ENCODE data around the gene FBLN2. TPM values are rescaled to one million over a fixed set of nuclear protein-coding genes. Genes with fewer than 3 reads are reported as not detected.

Gene FBLN2
- total RNA-seq, 1 experiment from 2014 or later = 36.7 TPM

- no peaks in the 10 kb centered on the region for H3K4me1 Mint-ChIP-seq (ENCODE audit: low read depth, unreplicated experiment)
Observed at GRCh38 chr3:13563321-13563720, 14.4 kb downstream of the FBLN2 start.

GRCh38 chr3:13563911-13564310, 15.0 kb downstream of the FBLN2 start:
- no peak for DNase-seq
- no TSS peak for BruUV-seq (replicated peaks)
- Histone ChIP-seq H3K4me3 (ENCODE audit: low read depth, low read length) (no peak overlapping the region), H3K4me1 (0 out of 2 replicates have a peak, but pooled peaks cover 4% of the 10 kb centered on the region), H3K9me3 (no peaks in the 10 kb centered on the region), H3K27me3 (replicated peaks; ENCODE audit: control insufficient read depth, insufficient read depth, low read length) (no peaks in the 10 kb centered on the region), H3K36me3 (ENCODE audit: control insufficient read depth, insufficient read depth, low read length) (no peaks in the 10 kb centered on the region)
- Mint-ChIP-seq H3K9me3 (ENCODE audit: unreplicated experiment) (no peaks in the 10 kb centered on the region), H3K27me3 (ENCODE audit: insufficient read depth, unreplicated experiment) (no peaks in the 10 kb centered on the region), H3K36me3 (ENCODE audit: insufficient read depth, unreplicated experiment) (no peaks in the 10 kb centered on the region), H3K4me3 (ENCODE audit: unreplicated experiment) (no peak overlapping the region), H3K27ac (ENCODE audit: unreplicated experiment) (no peak overlapping the region), H3K4me1 (ENCODE audit: low read depth, unreplicated experiment) (no peaks in the 10 kb centered on the region)
- ChIA-PET POLR2A (no interaction called here), CTCF (no interaction called here)
- TF ChIP-seq CTCF (IDR thresholded peaks at IDR 0.05; ENCODE audit: insufficient read depth in 1 of 2, low read depth in 1 of 2, low read length in 1 of 2, severe bottlenecking in 1 of 2, unreplicated experiment in 1 of 2) = no peak
- intact Hi-C loops (cut with micrococcal nuclease; ENCODE audit: unreplicated experiment) = no loop called here

More at GRCh38 chr3:13563321-13563720, 14.4 kb downstream of the FBLN2 start:
- POLR2A ChIA-PET = no interaction called here
- no peaks in the 10 kb centered on the region for H3K36me3 Mint-ChIP-seq (ENCODE audit: insufficient read depth, unreplicated experiment)
- no peaks in the 10 kb centered on the region for H3K27me3 Mint-ChIP-seq (ENCODE audit: insufficient read depth, unreplicated experiment)
- Histone ChIP-seq H3K9me3 (no peaks in the 10 kb centered on the region), H3K27me3 (replicated peaks; ENCODE audit: control insufficient read depth, insufficient read depth, low read length) (no peaks in the 10 kb centered on the region), H3K4me1 (0 out of 2 replicates have a peak, but pooled peaks cover 4% of the 10 kb centered on the region), H3K4me3 (ENCODE audit: low read depth, low read length) (no peak overlapping the region), H3K36me3 (ENCODE audit: control insufficient read depth, insufficient read depth, low read length) (no peaks in the 10 kb centered on the region)
- BruUV-seq (replicated peaks) = no TSS peak
- no peak overlapping the region for H3K27ac Mint-ChIP-seq (ENCODE audit: unreplicated experiment)
- intact Hi-C loops (cut with micrococcal nuclease; ENCODE audit: unreplicated experiment) = no loop called here
- H3K4me3 Mint-ChIP-seq (ENCODE audit: unreplicated experiment) = no peak overlapping the region
- CTCF ChIA-PET = no interaction called here
- DNase-seq = no peak
- TF ChIP-seq CTCF (IDR thresholded peaks at IDR 0.05; ENCODE audit: insufficient read depth in 1 of 2, low read depth in 1 of 2, low read length in 1 of 2, severe bottlenecking in 1 of 2, unreplicated experiment in 1 of 2) = no peak
- H3K9me3 Mint-ChIP-seq (ENCODE audit: unreplicated experiment) = no peaks in the 10 kb centered on the region

GRCh38 chr3:13564751-13565560, 16.0 kb downstream of the FBLN2 start:
- BruUV-seq (replicated peaks) = no TSS peak
- Histone ChIP-seq H3K9me3 (no peaks in the 10 kb centered on the region), H3K4me3 (ENCODE audit: low read depth, low read length) (no peak overlapping the region), H3K36me3 (ENCODE audit: control insufficient read depth, insufficient read depth, low read length) (no peaks in the 10 kb centered on the region), H3K27me3 (replicated peaks; ENCODE audit: control insufficient read depth, insufficient read depth, low read length) (no peaks in the 10 kb centered on the region), H3K4me1 (0 out of 2 replicates have a peak, but pooled peaks cover 4% of the 10 kb centered on the region)
- Mint-ChIP-seq H3K4me3 (ENCODE audit: unreplicated experiment) (no peak overlapping the region), H3K27ac (ENCODE audit: unreplicated experiment) (no peak overlapping the region), H3K4me1 (ENCODE audit: low read depth, unreplicated experiment) (no peaks in the 10 kb centered on the region), H3K36me3 (ENCODE audit: insufficient read depth, unreplicated experiment) (no peaks in the 10 kb centered on the region), H3K27me3 (ENCODE audit: insufficient read depth, unreplicated experiment) (no peaks in the 10 kb centered on the region), H3K9me3 (ENCODE audit: unreplicated experiment) (no peaks in the 10 kb centered on the region)
- TF ChIP-seq CTCF (IDR thresholded peaks at IDR 0.05; ENCODE audit: insufficient read depth in 1 of 2, low read depth in 1 of 2, low read length in 1 of 2, severe bottlenecking in 1 of 2, unreplicated experiment in 1 of 2) = no peak
- no peak for DNase-seq
- ChIA-PET POLR2A (no interaction called here), CTCF (interaction anchor here (1.0 kb wide), 1 partner anchor 83 kb away, joined by 3 read pairs; no protein-coding TSS in a partner anchor)
- intact Hi-C loops (cut with micrococcal nuclease; ENCODE audit: unreplicated experiment) = no loop called here
